ENCODE data around the gene ZBTB40.

ZBTB40 gene

DNA sequence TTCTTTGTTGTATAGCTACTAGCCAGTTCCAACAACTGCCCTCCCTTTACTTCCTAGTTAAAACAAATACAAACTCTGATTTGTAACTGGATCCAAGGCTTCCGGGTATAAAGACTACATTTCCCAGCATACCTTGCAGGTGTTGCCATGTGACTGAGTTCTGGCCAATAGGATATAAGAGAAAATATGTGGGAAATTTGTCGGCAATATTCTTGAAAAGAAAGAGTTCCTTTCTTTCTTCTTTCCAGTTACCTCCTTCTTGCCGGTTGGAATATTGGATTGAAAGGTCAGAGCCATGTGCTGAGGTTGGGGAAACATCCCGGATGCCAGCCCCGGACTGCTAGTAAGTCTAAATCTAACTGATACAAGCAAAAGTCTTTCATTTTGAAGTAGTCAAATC, 23.0 kb upstream of the ZBTB40 start:
- Histone ChIP-seq H3K9me3 (ENCODE audit: control insufficient read depth, low read length) (no peaks in the 10 kb centered on the region), H3K4me1 (ENCODE audit: control insufficient read depth, insufficient read depth, low read length) (no peaks in the 10 kb centered on the region), H3K4me3 (ENCODE audit: insufficient read depth, low read depth, low read length) (no peak overlapping the region), H3K36me3 (ENCODE audit: control insufficient read depth, insufficient read depth, low read length) (no peaks in the 10 kb centered on the region), H3K27me3 (ENCODE audit: control insufficient read depth, insufficient read depth, low read length, poor library complexity, severe bottlenecking) (no peaks in the 10 kb centered on the region), H3K27ac (ENCODE audit: insufficient read depth, low read depth, low read length, poor library complexity, severe bottlenecking) (no peak overlapping the region)
- 74% methylated on average over 5 of the region's 5 CpGs for WGBS, 2 experiments

DNA sequence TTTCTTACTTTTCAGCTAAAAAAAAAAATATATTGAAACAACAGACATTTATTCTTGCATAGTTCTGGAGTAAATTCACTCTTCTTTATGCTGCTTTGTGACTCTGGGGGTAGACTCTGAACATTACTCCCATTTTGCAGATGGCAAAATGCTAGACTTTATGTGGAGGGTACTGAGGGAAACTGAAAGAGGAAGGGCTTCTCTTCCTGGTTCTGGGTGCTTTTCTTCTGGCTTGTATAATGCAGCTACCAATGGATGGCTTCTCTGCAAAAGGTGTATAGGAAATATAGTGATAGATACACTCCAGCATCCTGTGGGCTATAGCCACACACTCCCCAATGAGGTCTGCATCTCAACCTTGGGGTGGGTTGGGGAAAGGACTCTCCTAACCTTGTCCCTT, 19.7 kb upstream of the ZBTB40 start:
- Histone ChIP-seq H3K27me3 (ENCODE audit: control insufficient read depth, insufficient read depth, low read length, poor library complexity, severe bottlenecking) (no peaks in the 10 kb centered on the region), H3K4me3 (ENCODE audit: insufficient read depth, low read depth, low read length) (no peak overlapping the region), H3K27ac (ENCODE audit: insufficient read depth, low read depth, low read length, poor library complexity, severe bottlenecking) (no peak overlapping the region), H3K9me3 (ENCODE audit: control insufficient read depth, low read length) (no peaks in the 10 kb centered on the region), H3K4me1 (ENCODE audit: control insufficient read depth, insufficient read depth, low read length) (no peaks in the 10 kb centered on the region), H3K36me3 (ENCODE audit: control insufficient read depth, insufficient read depth, low read length) (no peaks in the 10 kb centered on the region)

DNA sequence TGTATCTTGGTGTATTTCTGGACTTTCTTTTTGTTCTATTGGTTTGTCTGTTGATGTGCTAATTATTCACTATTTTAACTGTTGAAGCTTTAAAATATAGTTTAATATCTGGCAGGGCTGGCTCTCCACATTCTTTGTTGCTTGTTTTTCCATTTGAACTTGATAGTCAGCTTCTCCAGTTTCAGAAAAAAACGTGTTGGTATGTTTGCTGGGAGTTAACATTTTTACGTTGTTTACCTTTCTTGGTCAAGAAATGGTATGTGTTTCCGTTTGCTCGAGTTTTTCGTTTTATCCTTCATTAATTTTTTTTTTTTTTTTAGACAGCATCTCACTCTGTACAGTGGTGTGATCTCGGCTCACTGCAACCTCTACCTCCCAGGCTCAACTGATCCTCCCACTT, 16.9 kb upstream of the ZBTB40 start:
- Histone ChIP-seq H3K27me3 (ENCODE audit: control insufficient read depth, insufficient read depth, low read length, poor library complexity, severe bottlenecking) (no peaks in the 10 kb centered on the region), H3K4me3 (ENCODE audit: insufficient read depth, low read depth, low read length) (no peak overlapping the region), H3K27ac (ENCODE audit: insufficient read depth, low read depth, low read length, poor library complexity, severe bottlenecking) (no peak overlapping the region), H3K36me3 (ENCODE audit: control insufficient read depth, insufficient read depth, low read length) (no peaks in the 10 kb centered on the region), H3K4me1 (ENCODE audit: control insufficient read depth, insufficient read depth, low read length) (no peaks in the 10 kb centered on the region), H3K9me3 (ENCODE audit: control insufficient read depth, low read length) (peaks cover under 1% of the 10 kb centered on the region)
- 89 to 95% methylated on average over 6 of the region's 6 CpGs for WGBS, 2 experiments

DNA sequence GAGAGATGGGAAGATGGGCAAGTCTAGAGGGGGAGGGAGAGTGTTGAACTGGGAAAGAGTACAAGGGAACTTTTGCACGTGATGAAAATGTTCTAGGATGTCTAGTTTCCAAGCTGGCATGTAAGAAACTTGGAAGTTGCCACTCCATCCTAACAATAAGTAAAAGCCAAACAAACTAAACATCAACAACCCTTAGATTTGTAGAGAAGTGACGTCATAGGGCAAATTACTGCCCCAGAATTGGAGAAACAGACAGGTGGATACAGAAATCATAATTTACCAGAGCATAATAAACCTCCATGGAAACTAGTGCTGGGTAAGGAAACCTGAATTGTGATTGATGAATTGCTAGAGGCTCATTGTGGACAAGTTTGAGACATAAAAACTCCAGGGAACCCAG, 14.7 kb upstream of the ZBTB40 start:
- Histone ChIP-seq H3K9me3 (ENCODE audit: control insufficient read depth, low read length) (peaks cover 7% of the 10 kb centered on the region), H3K4me1 (ENCODE audit: control insufficient read depth, insufficient read depth, low read length) (no peaks in the 10 kb centered on the region), H3K27me3 (ENCODE audit: control insufficient read depth, insufficient read depth, low read length, poor library complexity, severe bottlenecking) (no peaks in the 10 kb centered on the region), H3K36me3 (ENCODE audit: control insufficient read depth, insufficient read depth, low read length) (no peaks in the 10 kb centered on the region), H3K4me3 (ENCODE audit: insufficient read depth, low read depth, low read length) (no peak overlapping the region), H3K27ac (ENCODE audit: insufficient read depth, low read depth, low read length, poor library complexity, severe bottlenecking) (no peak overlapping the region)
- WGBS, 2 experiments = 92% methylated on average over 2 of the region's 2 CpGs

DNA sequence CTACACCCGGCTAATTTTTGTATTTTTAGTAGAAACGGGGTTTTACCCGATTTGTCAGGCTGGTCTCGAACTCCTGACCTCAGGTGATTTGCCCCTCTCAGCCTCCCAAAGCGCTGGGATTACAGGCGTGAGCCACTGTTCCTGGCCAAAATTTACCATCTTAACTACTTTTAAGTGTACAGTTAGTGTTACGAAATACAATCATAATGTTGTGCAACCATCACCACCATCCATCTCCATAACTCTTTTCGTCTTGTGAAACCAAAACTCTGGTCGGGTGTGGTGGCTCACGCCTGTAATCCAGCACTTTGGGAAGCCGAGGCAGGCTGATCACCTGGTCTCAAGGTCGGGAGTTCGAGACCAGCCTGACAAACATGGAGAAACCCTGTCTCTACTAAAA, 14.1 kb upstream of the ZBTB40 start:
- Histone ChIP-seq H3K4me3 (ENCODE audit: insufficient read depth, low read depth, low read length) (no peak overlapping the region), H3K4me1 (ENCODE audit: control insufficient read depth, insufficient read depth, low read length) (no peaks in the 10 kb centered on the region), H3K9me3 (ENCODE audit: control insufficient read depth, low read length) (peaks cover 7% of the 10 kb centered on the region), H3K36me3 (ENCODE audit: control insufficient read depth, insufficient read depth, low read length) (no peaks in the 10 kb centered on the region), H3K27ac (ENCODE audit: insufficient read depth, low read depth, low read length, poor library complexity, severe bottlenecking) (no peak overlapping the region), H3K27me3 (ENCODE audit: control insufficient read depth, insufficient read depth, low read length, poor library complexity, severe bottlenecking) (no peaks in the 10 kb centered on the region)
- 90% methylated on average over 13 of the region's 13 CpGs for WGBS, 2 experiments

GRCh38 chr1:22440582-22440981, 11.1 kb upstream of the ZBTB40 start:
- no peak overlapping the region for H3K4me3 ChIP-seq (ENCODE audit: insufficient read depth, low read depth, low read length)
- no peaks in the 10 kb centered on the region for H3K36me3 ChIP-seq (ENCODE audit: control insufficient read depth, insufficient read depth, low read length)
- peaks cover 7% of the 10 kb centered on the region for H3K9me3 ChIP-seq (ENCODE audit: control insufficient read depth, low read length)
- H3K27ac ChIP-seq (ENCODE audit: insufficient read depth, low read depth, low read length, poor library complexity, severe bottlenecking) = no peak overlapping the region
- no peaks in the 10 kb centered on the region for H3K27me3 ChIP-seq (ENCODE audit: control insufficient read depth, insufficient read depth, low read length, poor library complexity, severe bottlenecking)
- no peaks in the 10 kb centered on the region for H3K4me1 ChIP-seq (ENCODE audit: control insufficient read depth, insufficient read depth, low read length)

- H3K4me1 ChIP-seq (ENCODE audit: control insufficient read depth, insufficient read depth, low read length) = no peaks in the 10 kb centered on the region
- H3K27ac ChIP-seq (ENCODE audit: insufficient read depth, low read depth, low read length, poor library complexity, severe bottlenecking) = no peak overlapping the region
- H3K9me3 ChIP-seq (ENCODE audit: control insufficient read depth, low read length) = peaks cover 7% of the 10 kb centered on the region
- 55% methylated on average over 3 of the region's 5 CpGs for WGBS, 2 experiments
- H3K4me3 ChIP-seq (ENCODE audit: insufficient read depth, low read depth, low read length) = no peak overlapping the region
- no peaks in the 10 kb centered on the region for H3K36me3 ChIP-seq (ENCODE audit: control insufficient read depth, insufficient read depth, low read length)
- no peaks in the 10 kb centered on the region for H3K27me3 ChIP-seq (ENCODE audit: control insufficient read depth, insufficient read depth, low read length, poor library complexity, severe bottlenecking)
Measured at GRCh38 chr1:22442212-22442894, 9.3 kb upstream of the ZBTB40 start.

- Histone ChIP-seq H3K4me1 (ENCODE audit: control insufficient read depth, insufficient read depth, low read length) (no peaks in the 10 kb centered on the region), H3K9me3 (ENCODE audit: control insufficient read depth, low read length) (peaks cover 7% of the 10 kb centered on the region), H3K27me3 (ENCODE audit: control insufficient read depth, insufficient read depth, low read length, poor library complexity, severe bottlenecking) (no peaks in the 10 kb centered on the region), H3K4me3 (ENCODE audit: insufficient read depth, low read depth, low read length) (no peak overlapping the region), H3K27ac (ENCODE audit: insufficient read depth, low read depth, low read length, poor library complexity, severe bottlenecking) (no peak overlapping the region), H3K36me3 (ENCODE audit: control insufficient read depth, insufficient read depth, low read length) (no peaks in the 10 kb centered on the region)
- 41 to 48% methylated on average over 4 of the region's 4 CpGs for WGBS, 2 experiments
Measured at GRCh38 chr1:22443332-22443731, 8.3 kb upstream of the ZBTB40 start.

- 91 to 94% methylated on average over 2 of the region's 2 CpGs for WGBS, 2 experiments
- H3K4me3 ChIP-seq (ENCODE audit: insufficient read depth, low read depth, low read length) = no peak overlapping the region
- no peak overlapping the region for H3K27ac ChIP-seq (ENCODE audit: insufficient read depth, low read depth, low read length, poor library complexity, severe bottlenecking)
- H3K4me1 ChIP-seq (ENCODE audit: control insufficient read depth, insufficient read depth, low read length) = no peaks in the 10 kb centered on the region
- H3K36me3 ChIP-seq (ENCODE audit: control insufficient read depth, insufficient read depth, low read length) = no peaks in the 10 kb centered on the region
- H3K9me3 ChIP-seq (ENCODE audit: control insufficient read depth, low read length) = peaks cover 5% of the 10 kb centered on the region
- H3K27me3 ChIP-seq (ENCODE audit: control insufficient read depth, insufficient read depth, low read length, poor library complexity, severe bottlenecking) = no peaks in the 10 kb centered on the region
Measured at GRCh38 chr1:22444856-22445255, 6.8 kb upstream of the ZBTB40 start.

DNA sequence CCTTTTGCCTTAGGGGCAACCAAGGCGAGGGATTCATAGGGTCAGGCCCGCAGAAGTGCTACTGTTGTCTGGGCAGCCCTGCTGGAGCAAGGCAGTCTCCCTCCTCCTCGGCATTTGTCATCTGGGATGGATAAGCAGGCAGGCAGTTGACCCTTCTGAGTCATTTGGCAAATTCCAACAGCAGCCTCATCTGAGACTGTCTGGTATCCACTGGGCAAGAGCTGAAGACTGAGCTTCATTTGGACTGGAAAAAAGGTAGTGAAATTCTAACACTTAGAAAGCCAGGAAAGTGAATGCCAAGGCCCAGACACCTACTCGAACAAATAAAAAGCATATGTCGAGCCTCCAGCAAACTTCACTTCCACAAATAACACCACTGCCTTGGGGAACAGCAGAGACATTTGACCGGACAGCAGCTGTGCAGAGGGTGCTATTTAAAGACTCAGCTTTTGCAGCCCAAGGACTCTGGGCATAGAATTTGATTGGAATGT, 4.0 kb upstream of the ZBTB40 start:
- WGBS, 2 experiments = 86 to 88% methylated on average over 6 of the region's 6 CpGs
- Histone ChIP-seq H3K4me3 (ENCODE audit: insufficient read depth, low read depth, low read length) (no peak overlapping the region), H3K9me3 (ENCODE audit: control insufficient read depth, low read length) (no peaks in the 10 kb centered on the region), H3K36me3 (ENCODE audit: control insufficient read depth, insufficient read depth, low read length) (no peaks in the 10 kb centered on the region), H3K27me3 (ENCODE audit: control insufficient read depth, insufficient read depth, low read length, poor library complexity, severe bottlenecking) (no peaks in the 10 kb centered on the region), H3K4me1 (ENCODE audit: control insufficient read depth, insufficient read depth, low read length) (no peaks in the 10 kb centered on the region), H3K27ac (ENCODE audit: insufficient read depth, low read depth, low read length, poor library complexity, severe bottlenecking) (no peak overlapping the region)

- Histone ChIP-seq H3K36me3 (ENCODE audit: control insufficient read depth, insufficient read depth, low read length) (no peaks in the 10 kb centered on the region), H3K27ac (ENCODE audit: insufficient read depth, low read depth, low read length, poor library complexity, severe bottlenecking) (no peak overlapping the region), H3K4me1 (ENCODE audit: control insufficient read depth, insufficient read depth, low read length) (peaks cover 6% of the 10 kb centered on the region), H3K9me3 (ENCODE audit: control insufficient read depth, low read length) (no peaks in the 10 kb centered on the region), H3K27me3 (ENCODE audit: control insufficient read depth, insufficient read depth, low read length, poor library complexity, severe bottlenecking) (no peaks in the 10 kb centered on the region), H3K4me3 (ENCODE audit: insufficient read depth, low read depth, low read length) (no peak overlapping the region)
- 92 to 95% methylated on average over 7 of the region's 7 CpGs for WGBS, 2 experiments
Measured at GRCh38 chr1:22449636-22450035, 2.0 kb upstream of the ZBTB40 start.
